Pulmonary artery endothelial cell (primary cell): ENCODE results near the gene STK31. TPM values are rescaled to one million over a fixed set of nuclear protein-coding genes. Genes with fewer than 3 reads are reported as not detected.
"Not testable (repeated sequence)": the region's sequence is repeated elsewhere in the genome, so short reads cannot be mapped to it uniquely, and the experiment has no call there.

Experiments
- DNase-seq: peaks from one replicate; pipeline ENCODE4 v3.0.0-alpha.2; 2011; ENCODE audit warnings: low read depth, low spot score
- total RNA-seq: library from RNA; depleted of rRNA; stranded (reverse); fragments of >200 nt; gene quantifications from 2 replicates; pipeline ENCODE4 v1.2.3, GENCODE V29; 2014

Gene STK31, protein sequence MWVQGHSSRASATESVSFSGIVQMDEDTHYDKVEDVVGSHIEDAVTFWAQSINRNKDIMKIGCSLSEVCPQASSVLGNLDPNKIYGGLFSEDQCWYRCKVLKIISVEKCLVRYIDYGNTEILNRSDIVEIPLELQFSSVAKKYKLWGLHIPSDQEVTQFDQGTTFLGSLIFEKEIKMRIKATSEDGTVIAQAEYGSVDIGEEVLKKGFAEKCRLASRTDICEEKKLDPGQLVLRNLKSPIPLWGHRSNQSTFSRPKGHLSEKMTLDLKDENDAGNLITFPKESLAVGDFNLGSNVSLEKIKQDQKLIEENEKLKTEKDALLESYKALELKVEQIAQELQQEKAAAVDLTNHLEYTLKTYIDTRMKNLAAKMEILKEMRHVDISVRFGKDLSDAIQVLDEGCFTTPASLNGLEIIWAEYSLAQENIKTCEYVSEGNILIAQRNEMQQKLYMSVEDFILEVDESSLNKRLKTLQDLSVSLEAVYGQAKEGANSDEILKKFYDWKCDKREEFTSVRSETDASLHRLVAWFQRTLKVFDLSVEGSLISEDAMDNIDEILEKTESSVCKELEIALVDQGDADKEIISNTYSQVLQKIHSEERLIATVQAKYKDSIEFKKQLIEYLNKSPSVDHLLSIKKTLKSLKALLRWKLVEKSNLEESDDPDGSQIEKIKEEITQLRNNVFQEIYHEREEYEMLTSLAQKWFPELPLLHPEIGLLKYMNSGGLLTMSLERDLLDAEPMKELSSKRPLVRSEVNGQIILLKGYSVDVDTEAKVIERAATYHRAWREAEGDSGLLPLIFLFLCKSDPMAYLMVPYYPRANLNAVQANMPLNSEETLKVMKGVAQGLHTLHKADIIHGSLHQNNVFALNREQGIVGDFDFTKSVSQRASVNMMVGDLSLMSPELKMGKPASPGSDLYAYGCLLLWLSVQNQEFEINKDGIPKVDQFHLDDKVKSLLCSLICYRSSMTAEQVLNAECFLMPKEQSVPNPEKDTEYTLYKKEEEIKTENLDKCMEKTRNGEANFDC
- total RNA-seq: 0.07 TPM in 1 of 2 replicates, not detected in the other

DNA sequence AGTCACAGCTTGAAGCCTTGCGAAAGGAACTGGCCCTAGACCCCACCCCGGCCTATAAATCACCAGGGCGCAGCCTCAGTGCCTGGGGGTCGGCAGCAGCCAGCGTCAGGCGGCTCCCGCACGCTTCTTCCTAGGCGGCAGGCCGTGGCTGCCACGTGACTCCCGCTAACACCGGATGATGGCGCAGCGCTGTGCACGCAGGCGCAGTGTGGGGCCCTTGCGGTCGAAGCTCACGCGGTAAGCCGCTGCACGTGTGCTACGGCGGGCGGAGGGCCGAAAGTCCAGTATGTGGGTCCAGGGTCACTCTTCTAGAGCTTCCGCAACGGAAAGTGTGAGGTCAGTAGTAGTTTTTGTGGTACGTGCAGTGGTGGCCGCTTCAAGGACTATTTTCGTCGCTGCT lies at the start of gene STK31:
Gene STK31 (plus strand): TSS at position 220 of the 400 bp plus-strand sequence. CDS start 67 bp downstream, at position 287.
- no peak for DNase-seq

DNA sequence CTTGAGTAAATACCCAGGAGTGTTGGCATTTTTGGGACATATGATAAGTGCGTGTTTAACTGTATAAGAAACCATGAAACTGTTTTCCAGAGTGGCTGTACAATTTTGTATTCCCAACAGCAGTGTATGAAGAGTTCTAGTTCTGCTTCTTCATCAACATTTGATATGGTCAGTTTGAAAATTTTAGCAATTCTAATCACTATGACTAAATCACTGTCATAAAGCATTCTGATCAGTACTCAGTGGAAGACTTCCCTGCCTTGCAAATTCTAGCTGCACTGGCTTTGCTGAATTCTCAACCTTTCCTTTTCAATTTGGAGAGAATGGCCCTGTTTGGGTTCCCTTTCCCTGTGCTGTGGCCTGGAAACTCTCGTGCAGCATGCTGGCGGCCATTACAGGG lies 48.6 kb upstream of the STK31 start:
- DNase-seq: no peak

DNA sequence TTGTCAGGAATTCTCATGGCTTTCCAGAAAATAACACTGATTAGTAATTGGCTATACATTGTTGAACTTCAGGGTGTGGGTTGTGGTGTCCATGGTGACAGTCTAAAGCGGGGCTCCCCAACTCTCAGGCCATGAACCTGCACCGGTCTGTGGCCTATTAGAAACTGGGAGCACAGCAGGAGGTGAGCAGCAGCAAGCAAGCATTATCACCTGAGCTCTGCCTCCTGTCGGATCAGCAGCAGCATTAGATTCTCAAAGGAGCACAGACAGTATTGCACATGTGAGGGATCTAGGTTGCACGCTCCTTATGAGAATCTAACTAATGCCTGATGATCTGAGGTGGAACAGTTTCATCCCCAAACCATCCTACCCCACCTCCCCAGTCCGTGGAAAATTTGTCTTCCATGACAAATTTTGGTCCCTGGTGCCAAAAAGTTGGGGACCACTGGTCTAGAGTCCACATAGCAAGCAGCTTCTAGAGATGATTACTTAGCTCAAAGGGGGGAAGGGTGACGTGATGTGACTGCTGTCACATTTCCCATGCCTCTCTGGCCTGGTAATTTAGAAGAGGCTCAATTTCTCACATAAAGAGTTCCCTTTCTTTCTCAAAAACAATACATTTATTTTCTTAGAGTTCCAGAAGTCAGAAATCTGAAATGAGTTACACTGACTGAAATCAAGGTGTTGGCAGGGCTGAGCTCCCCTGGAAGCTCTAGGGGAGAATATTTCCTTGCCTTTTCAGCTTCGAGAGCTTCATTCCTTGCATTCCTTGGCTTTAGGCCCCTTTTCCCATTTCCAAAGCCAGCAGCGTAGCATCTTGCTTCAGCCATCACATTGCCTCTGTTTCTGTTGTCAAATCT lies 47.7 kb upstream of the STK31 start:
- no peak for DNase-seq

DNA sequence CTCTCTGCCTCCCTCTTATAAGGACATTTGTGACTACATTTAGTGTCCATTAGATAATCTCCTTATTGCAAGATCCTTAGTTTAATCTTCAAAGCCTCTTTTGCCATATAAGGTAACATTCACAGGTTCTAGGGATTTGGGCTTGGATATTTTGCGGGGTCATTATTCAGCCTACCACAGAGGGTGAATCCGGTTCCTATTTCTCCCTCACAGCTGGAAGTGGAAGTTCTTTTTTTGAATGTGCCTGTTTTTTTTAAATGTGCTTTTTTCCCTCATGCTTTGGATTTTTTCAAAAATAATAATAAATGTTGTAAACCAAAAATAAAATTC lies 47.1 kb upstream of the STK31 start:
- no peak for DNase-seq

DNA sequence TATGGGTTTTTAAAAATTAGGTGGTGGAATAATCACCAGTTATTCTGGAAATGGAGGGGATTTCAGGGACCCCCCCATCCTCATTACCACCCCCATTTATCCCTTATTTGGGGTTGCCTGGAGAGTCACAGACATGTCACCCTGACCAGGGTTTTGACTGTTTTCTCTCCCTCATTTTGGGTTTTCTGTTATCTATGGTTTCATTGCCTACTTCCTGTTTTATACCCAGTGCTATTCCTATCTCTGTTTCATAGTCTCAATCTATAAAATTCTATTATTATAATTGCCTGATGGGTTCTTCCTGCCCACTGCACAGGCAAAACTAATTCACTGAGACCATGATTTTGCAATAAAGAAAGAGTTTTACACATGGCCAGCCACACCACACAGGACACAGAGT lies 45.9 kb upstream of the STK31 start:
- DNase-seq: no peak

DNA sequence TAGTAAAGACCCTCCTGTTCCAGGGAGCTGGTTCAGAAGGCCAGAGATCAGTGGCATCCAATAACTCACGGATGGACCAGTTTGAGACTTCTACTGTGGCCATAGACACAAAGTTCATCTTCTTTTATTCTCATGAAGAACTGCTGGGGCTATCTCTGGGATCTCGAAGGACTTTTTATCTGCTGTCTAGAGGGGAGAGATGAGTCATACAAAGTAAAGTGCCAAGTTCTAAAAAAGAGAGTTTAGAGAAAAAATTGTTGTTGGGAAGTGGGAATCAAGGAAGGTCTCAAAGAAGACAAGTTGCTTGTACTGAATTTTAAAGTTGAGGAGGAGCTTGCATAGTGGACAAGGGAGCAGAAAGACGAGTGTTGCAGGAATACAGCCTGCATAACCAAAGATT lies 38.0 kb upstream of the STK31 start:
- DNase-seq: no peak

DNA sequence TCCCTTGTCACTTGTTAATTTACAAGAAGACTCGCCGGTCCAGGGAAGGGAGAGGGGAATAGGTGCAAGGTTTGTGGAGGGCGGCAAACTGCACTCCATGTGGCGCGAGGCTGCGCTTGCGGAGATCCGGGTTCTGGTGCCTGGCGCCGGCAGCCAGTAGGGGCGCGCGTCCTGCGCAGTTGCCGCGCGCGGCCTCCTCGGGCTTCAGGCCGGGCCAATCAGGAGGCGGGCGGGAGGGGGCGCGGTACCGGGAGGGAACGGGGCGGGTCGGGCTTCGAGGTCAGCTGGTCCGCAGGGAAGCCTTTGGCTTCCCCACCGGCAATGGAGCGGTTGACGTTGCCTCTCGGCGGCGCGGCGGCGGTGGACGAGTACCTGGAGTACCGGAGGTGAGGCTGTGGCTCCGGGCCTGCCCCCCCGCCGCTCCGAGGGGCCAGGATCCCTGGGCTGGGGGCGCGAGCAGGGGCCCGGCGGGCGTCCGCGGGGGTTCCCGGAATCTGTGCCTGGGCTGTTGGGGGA lies 30.1 kb upstream of the STK31 start, which contains the start of gene FAM221A:
Gene FAM221A (plus strand): TSS at position 302 of the 516 bp plus-strand sequence. CDS start 20 bp downstream, at position 322.
- peak; percentile 37 for DNase-seq

DNA sequence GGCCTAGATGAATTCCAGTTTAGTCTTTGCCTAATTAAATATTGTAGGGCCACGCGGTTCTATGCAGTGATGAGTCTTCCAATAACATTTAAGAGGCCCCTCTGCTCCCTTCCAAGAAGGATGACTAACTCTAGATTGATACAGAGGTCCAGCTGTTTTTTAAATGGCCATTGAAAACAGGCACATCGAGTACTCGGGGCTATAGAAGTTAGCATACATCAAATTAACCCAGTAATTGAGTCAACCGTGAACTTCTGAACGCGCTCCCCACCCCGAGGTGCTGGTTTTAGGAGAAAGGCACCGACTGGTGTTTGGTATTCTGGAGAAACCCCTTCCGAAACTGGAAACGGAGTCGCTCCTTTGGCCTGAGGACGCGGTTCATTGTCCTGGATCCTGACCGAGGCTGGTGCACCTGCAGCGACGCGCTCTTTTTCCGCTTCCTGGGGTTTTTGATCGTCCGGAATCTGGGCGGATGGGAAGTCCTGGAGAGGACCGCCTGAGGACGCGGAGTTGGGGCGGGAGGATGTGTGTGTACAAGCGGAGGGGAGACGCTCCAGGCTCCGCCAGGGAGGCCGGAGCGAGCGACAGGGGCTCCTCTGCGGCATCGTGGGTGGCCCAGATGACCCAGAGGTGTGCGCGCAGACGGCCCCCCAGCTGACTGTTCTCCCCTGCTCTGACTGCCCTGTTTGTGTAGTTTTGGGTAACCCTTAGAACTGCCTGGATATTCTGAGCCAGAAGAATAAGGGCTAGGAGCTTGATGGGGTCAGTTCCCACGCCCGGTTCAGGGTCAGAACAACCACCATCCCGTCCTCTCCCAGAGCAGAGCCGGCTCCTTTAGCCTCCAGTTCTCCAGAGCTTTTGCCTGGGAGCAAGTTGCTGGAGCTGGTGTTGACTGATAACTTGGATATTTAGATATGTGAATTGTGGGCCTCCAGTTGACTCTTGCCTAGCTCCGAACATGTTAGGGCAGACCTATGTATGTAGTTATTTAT lies 29.3 kb upstream of the STK31 start:
- peak; percentile 24 for DNase-seq

DNA sequence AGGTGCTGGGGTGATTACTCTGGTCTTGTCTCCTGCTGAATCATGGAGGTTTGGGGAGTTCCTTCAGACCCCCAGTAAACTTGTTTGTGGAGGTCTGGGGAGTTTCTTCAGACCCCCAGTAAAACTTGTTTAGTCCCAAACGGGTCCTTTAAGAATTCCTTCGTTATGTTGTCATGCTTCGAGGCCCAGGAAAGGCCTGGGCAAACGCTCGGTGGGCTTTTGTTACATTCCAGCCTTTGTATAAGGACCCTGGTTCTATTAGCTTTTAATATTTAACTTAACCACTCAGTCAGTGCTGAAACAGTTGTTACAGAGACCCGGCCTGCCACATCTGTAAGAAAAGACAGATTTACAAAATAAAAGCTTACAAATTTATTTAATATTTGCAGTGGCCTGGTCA lies 26.0 kb upstream of the STK31 start:
- not testable (repeated sequence) for DNase-seq

DNA sequence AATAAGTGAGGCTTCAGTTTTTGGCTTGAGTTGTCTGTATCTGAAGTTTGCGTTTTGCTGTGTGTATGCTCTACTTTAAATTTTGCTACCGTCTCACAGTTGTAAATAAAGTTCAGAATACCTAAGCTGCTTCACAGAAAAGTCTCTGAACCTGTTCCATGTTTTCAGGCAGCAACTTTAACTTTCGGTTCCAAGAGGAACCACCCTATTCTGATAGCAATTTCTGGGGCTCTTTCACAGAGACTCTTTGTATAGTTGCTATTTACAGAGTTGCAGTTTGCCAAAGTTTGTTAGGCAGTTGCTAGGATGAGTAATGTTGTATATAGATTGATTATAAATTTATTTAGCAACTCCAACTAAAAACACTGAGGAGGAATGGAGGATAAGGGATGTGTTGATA lies 24.3 kb upstream of the STK31 start:
- DNase-seq: no peak

DNA sequence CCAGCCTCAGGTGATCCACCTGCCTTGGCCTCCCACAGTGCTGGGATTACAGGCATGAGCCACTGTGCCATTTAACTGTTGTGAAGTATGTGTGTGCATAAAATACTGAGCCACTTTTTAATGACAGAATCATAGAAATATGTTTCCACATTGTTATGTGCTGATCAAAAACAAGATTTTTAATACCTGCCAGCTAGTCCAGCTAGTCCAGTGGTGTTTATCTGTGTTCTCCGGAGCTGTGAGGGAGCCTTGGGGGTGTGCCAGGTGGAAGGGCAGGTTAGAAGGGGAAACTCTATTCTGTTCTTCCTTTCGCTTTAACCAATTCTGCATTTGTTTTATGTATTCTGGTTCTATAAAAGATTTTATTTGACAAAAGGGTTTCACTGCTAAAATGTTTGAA lies 23.0 kb upstream of the STK31 start:
- no peak for DNase-seq

DNA sequence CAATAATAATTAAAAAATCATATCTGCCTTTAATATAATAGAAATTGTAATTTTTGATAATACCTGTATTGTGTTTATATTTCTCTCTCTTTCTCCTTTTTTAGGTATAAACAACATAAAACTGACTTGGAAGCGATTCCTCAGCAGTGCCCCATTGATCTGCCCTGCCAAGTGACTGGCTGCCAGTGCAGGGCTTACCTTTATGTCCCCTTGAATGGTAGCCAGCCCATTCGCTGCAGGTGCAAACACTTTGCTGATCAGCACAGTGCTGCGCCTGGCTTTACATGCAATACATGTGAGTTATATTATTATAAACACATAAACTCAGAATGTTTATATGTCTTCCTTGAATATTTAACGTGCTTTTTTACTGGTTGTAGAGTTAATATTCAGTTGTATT lies 20.9 kb upstream of the STK31 start:
- DNase-seq: no peak

DNA sequence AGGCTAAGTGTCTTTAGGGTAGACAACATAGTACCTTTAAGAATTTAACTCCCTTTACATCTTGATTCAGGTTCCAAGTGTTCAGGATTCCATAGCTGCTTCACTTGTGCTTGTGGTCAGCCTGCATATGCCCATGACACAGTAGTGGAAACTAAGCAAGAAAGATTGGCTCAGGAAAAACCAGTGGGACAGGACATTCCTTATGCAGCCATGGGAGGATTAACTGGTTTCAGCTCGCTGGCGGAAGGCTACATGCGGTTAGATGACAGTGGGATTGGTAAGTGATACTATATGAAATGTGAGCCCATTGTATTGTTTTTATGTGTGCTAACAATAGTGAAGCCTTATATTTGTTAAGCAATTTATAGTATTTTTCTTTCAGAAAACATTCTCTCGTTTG lies 18.7 kb upstream of the STK31 start:
- DNase-seq: no peak

DNA sequence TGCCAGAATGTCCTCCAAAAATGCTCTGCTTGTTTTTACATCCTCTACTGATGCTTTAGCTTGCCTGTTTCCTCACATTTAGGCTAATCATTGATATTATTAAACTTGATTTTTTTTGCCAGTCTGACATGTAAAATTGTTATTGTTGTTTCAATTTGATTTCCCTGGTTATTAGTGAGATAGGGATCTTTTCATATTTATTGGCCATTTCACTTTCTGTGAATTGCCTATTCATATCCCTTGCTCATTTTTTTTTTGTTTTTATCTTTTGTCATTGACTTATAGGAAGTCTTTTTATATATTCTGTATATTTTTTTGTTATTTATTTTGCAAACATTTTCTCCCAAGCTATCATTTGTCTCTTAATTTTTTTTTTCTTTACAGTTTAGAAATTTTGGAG lies 16.8 kb upstream of the STK31 start:
- DNase-seq: no peak

DNA sequence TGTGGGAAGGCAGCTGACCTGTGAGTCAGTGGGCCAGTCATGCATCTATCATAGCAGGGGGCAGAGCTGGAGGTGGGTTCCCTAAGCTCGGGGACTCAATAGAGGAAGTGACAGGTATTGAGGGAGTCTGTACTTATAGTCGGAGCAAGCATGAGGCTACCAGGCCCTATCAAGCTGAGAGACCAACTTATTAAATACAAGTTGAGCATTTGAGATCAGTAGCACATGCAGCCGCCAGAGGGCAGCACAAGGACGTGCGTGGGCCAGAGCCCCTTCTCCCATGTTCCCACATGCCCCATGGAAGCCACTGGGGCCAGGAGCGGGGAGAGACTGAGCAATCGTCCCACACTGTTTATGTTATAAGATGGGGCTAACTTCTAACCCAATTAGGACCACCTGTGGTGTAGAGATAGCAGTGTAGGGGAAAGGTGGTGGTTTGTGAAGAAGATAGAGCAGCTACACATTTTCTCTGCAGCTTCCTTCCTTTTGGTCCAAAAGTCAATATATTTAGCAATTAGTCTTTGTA lies 13.0 kb upstream of the STK31 start:
- DNase-seq: peak; percentile 29

DNA sequence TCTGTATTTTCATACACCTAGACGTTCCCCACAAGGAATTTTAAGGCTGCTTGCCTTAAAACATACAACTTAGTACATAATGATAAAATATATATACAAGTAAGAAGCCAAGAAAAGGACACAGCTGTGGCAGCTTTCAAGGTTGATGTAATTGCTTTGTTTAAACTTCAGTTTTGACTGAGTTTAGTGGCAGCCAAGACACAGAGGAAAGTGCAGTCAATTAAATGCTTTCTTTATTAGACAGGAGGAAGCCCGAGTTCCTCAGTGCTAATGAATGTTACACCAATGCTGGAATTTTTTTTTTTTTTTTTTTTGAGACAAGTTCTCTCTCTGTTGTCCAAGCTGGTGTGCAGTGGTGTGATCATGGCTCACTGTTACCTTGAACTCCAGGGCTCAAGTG lies 11.2 kb upstream of the STK31 start:
- DNase-seq: no peak

DNA sequence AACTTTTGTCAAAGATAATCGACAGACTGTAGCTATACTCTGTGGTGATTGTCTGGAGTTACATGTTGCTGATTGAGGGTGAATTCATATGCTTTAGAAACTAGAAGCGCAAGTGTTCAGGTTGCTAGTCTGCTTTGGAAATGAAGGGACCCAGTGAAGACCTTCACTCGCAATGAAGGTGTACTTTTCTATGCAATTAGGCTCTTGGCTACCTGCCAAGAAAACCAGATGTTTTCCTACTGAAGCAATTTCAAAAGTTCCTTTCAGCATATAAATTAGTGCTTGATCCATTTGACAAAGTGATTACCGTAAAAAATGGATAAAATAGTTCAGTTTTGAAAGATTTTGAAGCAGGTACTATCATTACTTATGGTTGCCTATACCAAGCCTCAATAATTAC lies 10.0 kb upstream of the STK31 start:
- DNase-seq: no peak

DNA sequence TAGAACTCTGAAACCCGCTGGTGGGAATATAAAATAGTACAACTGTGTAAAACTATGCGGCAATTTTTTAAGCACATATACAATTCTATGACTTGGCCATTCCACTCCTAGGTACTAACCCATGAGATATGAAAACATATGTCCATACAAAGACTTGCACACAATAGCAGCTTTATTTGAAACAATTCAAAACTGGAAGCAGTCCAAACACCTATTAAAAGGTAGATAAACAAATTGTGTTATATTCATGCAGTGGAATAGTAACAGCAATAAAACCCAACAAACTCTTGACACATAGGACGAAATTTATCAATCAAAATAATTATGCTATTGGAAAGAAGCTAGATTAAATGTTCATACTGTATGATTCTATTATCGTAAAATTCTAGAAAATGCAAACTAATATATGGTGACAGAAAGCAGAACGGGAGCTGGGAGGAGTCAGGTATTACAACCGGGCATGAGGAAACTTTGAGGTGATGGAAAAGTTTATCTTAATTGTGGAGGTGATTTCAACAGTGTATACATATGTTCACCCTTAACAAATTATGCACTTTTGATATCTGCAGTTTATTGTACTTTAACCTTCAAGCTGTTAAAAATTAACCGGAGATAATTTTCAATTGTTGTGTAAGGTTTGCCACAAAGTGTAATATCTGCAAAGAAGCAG lies 803 bp upstream of the STK31 start:
- DNase-seq: no peak
